PFSK-1 (cell line): ENCODE results near the gene CTCF.

Source experiments
- POLR2AphosphoS5 ChIP-seq: IDR thresholded peaks from 2 replicates; pipeline ENCODE4 v1.6.1; 2012; ENCODE audit warnings: low read depth, mild to moderate bottlenecking, control low read depth, low read length, moderate library complexity
- SIN3A ChIP-seq: IDR thresholded peaks from 2 replicates; pipeline ENCODE4 v1.6.1; 2012; ENCODE audit warnings: mild to moderate bottlenecking, low read length, moderate library complexity, borderline replicate concordance; ENCODE audit not compliant: insufficient read depth
- TAF1 ChIP-seq: IDR thresholded peaks from 2 replicates; pipeline ENCODE4 v1.6.1; 2012; ENCODE audit warnings: low read length, control low read depth, borderline replicate concordance; ENCODE audit not compliant: insufficient read depth

- TF ChIP-seq POLR2AphosphoS5 (no peak), TAF1 (no peak), SIN3A (peak; percentile 28; the same call in 1 of the 2 replicates)
These were observed 1.6 kb downstream of the CTCF start for GRCh38 chr16:67563708-67564468.
